CD4-positive, alpha-beta T cell (primary cell): ENCODE data around the gene KCNC1. TPM values are rescaled to one million over a fixed set of nuclear protein-coding genes. Genes with fewer than 3 reads are reported as not detected.

Experiments used
- ATAC-seq: fragments of 200-7000 bp; cut with Tn5 transposase; one replicate; pipeline ENCODE4 v1.10.0; 2022; ENCODE audit warnings: mild to moderate bottlenecking; ENCODE audit not compliant: poor library complexity
- CTCF ChIA-PET: fragments of 350-600 bp; sonication (Branson Sonifier 250); formaldehyde crosslinking; loops from one replicate; lab custom pipeline; 2021; ENCODE audit warnings: antibody characterized with exemption, inconsistent platforms; lab: Charles Lee
- POLR2A ChIA-PET: fragments of 350-600 bp; sonication (Branson Sonifier 250); formaldehyde crosslinking; loops from one replicate; lab custom pipeline; 2021; ENCODE audit warnings: antibody characterized with exemption, inconsistent platforms; lab: Charles Lee
- DNase-seq, 14 experiments: peaks; one replicate each; pipeline ENCODE4 v3.0.0-alpha.2; 2013 to 2020; ENCODE audit warnings: mixed read lengths in 2 of 14
- H3K27ac ChIP-seq, 2 donors: one replicate each; pipeline versions ENCODE4 v1.5.1 to v1.7.0; 2013; ENCODE audit warnings: low read length in 2 of 2, low read depth in 1 of 2, mild to moderate bottlenecking in 1 of 2
- H3K27me3 ChIP-seq, 2 experiments: 1 replicate in 1 of 2; 2 replicates in 1 of 2; pipeline versions ENCODE4 v1.6.1 to v1.7.0; 2013; ENCODE audit warnings: low read length in 2 of 2, control low read depth in 1 of 2, mild to moderate bottlenecking in 1 of 2, moderate library complexity in 1 of 2; ENCODE audit not compliant: insufficient read depth in 2 of 2, control insufficient read depth in 1 of 2
- H3K36me3 ChIP-seq: one replicate; pipeline ENCODE4 v1.6.1; 2013; ENCODE audit warnings: low read length, control low read depth; ENCODE audit not compliant: insufficient read depth
- H3K4me1 ChIP-seq: one replicate; pipeline ENCODE4 v1.6.1; 2013; ENCODE audit warnings: low read length, control low read depth; ENCODE audit not compliant: insufficient read depth
- H3K4me3 ChIP-seq: one replicate; pipeline ENCODE4 v1.5.1; 2013; ENCODE audit warnings: mild to moderate bottlenecking, low read length, moderate library complexity
- H3K9me3 ChIP-seq, 2 experiments: 1 replicate in 1 of 2; 2 replicates in 1 of 2; pipeline versions ENCODE4 v1.6.1 to v1.7.0; 2013; ENCODE audit warnings: low read length in 2 of 2, mild to moderate bottlenecking in 2 of 2, control low read depth in 1 of 2, moderate library complexity in 1 of 2; ENCODE audit not compliant: control insufficient read depth in 1 of 2, insufficient read depth in 1 of 2
- H3K27ac Mint-ChIP-seq: one replicate; pipeline ENCODE4 v1.8.0; 2020; ENCODE audit warnings: mixed read lengths
- H3K27me3 Mint-ChIP-seq: one replicate; pipeline ENCODE4 v1.8.0; 2021; ENCODE audit warnings: mixed read lengths
- H3K36me3 Mint-ChIP-seq: one replicate; pipeline ENCODE4 v1.8.0; 2021; ENCODE audit warnings: low read depth, mixed read lengths
- H3K4me1 Mint-ChIP-seq: one replicate; pipeline ENCODE4 v1.8.0; 2021; ENCODE audit warnings: low read depth, mixed read lengths
- H3K4me3 Mint-ChIP-seq: one replicate; pipeline ENCODE4 v1.8.0; 2020; ENCODE audit warnings: mild to moderate bottlenecking, mixed read lengths
- H3K9me3 Mint-ChIP-seq: one replicate; pipeline ENCODE4 v1.8.0; 2020; ENCODE audit warnings: mixed read lengths
- CTCF ChIP-seq: fragments of 200-600 bp; IDR thresholded peaks from one replicate; pipeline ENCODE4 v1.8.0; 2022; ENCODE audit warnings: antibody characterized with exemption, mild to moderate bottlenecking
- intact Hi-C, 2 experiments: fragments of 100-400 bp; cut with DNase I in 1 of 2; cut with micrococcal nuclease in 1 of 2; formaldehyde crosslinking; loops; one replicate each; pipeline versions ENCODE4 v1.15.1 to v1.9.0; 2023 to 2025; cut with DNase I, micrococcal nuclease
- total RNA-seq, 174 experiments: library from RNA in 2 of 174; stranded (reverse) in 2 of 174; gene quantifications; one replicate each; pipeline ENCODE4 v1.2.3 and lab custom pipeline; 2021 to 2026

The KCNC1 gene
- total RNA-seq, 2 experiments from 2014 or later = not detected

GRCh38 chr11:17719028-17719937 is 15.3 kb upstream of the KCNC1 start, which contains the start of gene MYOD1:
TSS of gene MYOD1 (plus strand) at chr11:17719571. CDS start at chr11:17719783, 212 bp downstream.
- no peak for DNase-seq
- Histone ChIP-seq H3K27ac (no peak within 1 kb of the TSS), H3K4me1 (no peaks in the 10 kb centered on the region), H3K9me3 (peaks cover 0 to 22% of the 10 kb centered on the region in 2 experiments), H3K27me3 (peaks cover 44 to 74% of the 10 kb centered on the region in 2 experiments), H3K36me3 (no peaks in the 10 kb centered on the region), H3K4me3 (no peak within 1 kb of the TSS)
- no peaks in the 10 kb centered on the region for H3K4me1 Mint-ChIP-seq
- no peaks in the 10 kb centered on the region for H3K9me3 Mint-ChIP-seq
- CTCF ChIA-PET = interaction anchor here (1.6 kb wide), 1 partner anchor 12 kb away, joined by 4 read pairs; no protein-coding TSS in a partner anchor
- TF ChIP-seq CTCF = no peak
- no peaks in the 10 kb centered on the region for H3K36me3 Mint-ChIP-seq
- intact Hi-C loops = no loop called here
- no peak for ATAC-seq
- POLR2A ChIA-PET = no interaction called here
- H3K27ac Mint-ChIP-seq = no peak within 1 kb of the TSS
- H3K27me3 Mint-ChIP-seq = peaks cover 35% of the 10 kb centered on the region
- no peak within 1 kb of the TSS for H3K4me3 Mint-ChIP-seq

GRCh38 chr11:17719938-17720795 is 14.4 kb upstream of the KCNC1 start:
- intact Hi-C loops = no loop called here
- TF ChIP-seq CTCF = no peak
- Histone ChIP-seq H3K27me3 (peaks cover 40 to 76% of the 10 kb centered on the region in 2 experiments), H3K36me3 (no peaks in the 10 kb centered on the region), H3K9me3 (peaks cover 0 to 20% of the 10 kb centered on the region in 2 experiments), H3K4me1 (no peaks in the 10 kb centered on the region), H3K27ac (no peak overlapping the region), H3K4me3 (no peak overlapping the region)
- Mint-ChIP-seq H3K27ac (no peak overlapping the region), H3K27me3 (peaks cover 42% of the 10 kb centered on the region), H3K4me3 (no peak overlapping the region), H3K4me1 (no peaks in the 10 kb centered on the region), H3K9me3 (no peaks in the 10 kb centered on the region), H3K36me3 (no peaks in the 10 kb centered on the region)
- POLR2A ChIA-PET = no interaction called here
- ATAC-seq (no peak), DNase-seq (no peak)
- CTCF ChIA-PET = interaction anchor here (1.2 to 1.6 kb wide), 2 partner anchors 11 to 89 kb away, joined by 3 to 4 read pairs; no protein-coding TSS in a partner anchor

- Mint-ChIP-seq H3K4me3 (no peak overlapping the region), H3K27me3 (peaks cover 47% of the 10 kb centered on the region), H3K4me1 (no peaks in the 10 kb centered on the region), H3K36me3 (no peaks in the 10 kb centered on the region), H3K27ac (no peak overlapping the region), H3K9me3 (no peaks in the 10 kb centered on the region)
- intact Hi-C loops = no loop called here
- ATAC-seq = no peak
- no peak for TF ChIP-seq CTCF
- H3K4me1 ChIP-seq = no peaks in the 10 kb centered on the region
- DNase-seq = no peak
- no peaks in the 10 kb centered on the region for H3K36me3 ChIP-seq
- H3K27ac ChIP-seq = no peak overlapping the region
- ChIA-PET CTCF (interaction anchor here (1.2 kb wide), 1 partner anchor 90 kb away, joined by 3 read pairs; no protein-coding TSS in a partner anchor), POLR2A (no interaction called here)
- H3K9me3 ChIP-seq = peaks cover 0 to 20% of the 10 kb centered on the region in 2 experiments
- H3K27me3 ChIP-seq = peaks cover 43 to 81% of the 10 kb centered on the region in 2 experiments
- H3K4me3 ChIP-seq = no peak overlapping the region
Measured at GRCh38 chr11:17720796-17721171, 13.8 kb upstream of the KCNC1 start.
